HCT116 (cell line): Measurements from ENCODE around the gene RNU6-7.

ENCODE experiments used
- ATF3 ChIP-seq: IDR thresholded peaks from 2 replicates; pipeline ENCODE4 v1.6.1; 2012
- CTCF ChIP-seq, 3 experiments: fragments of 200-600 bp in 1 of 3; sonication (generic) in 1 of 3; IDR thresholded peaks in 2 of 3; conservative IDR thresholded peaks in 1 of 3; 2 replicates each; pipeline ENCODE4 v1.5.1; 2012 to 2017; ENCODE audit warnings: low read depth in 2 of 3, low read length in 2 of 3, antibody characterized with exemption in 1 of 3, borderline replicate concordance in 1 of 3, control low read depth in 1 of 3, mild to moderate bottlenecking in 1 of 3, mixed read lengths in 1 of 3, mixed run types in 1 of 3, moderate library complexity in 1 of 3; ENCODE audit not compliant: insufficient read depth in 1 of 3
- EZH2 ChIP-seq: fragments of 200-600 bp; sonication (generic); IDR thresholded peaks from 2 replicates; pipeline ENCODE4 v1.6.1; 2017; ENCODE audit warnings: antibody characterized with exemption, mixed run types
- MAX ChIP-seq: IDR thresholded peaks from 2 replicates; pipeline ENCODE4 v1.6.1; 2012
- POLR2AphosphoS5 ChIP-seq: IDR thresholded peaks from 2 replicates; pipeline ENCODE4 v1.6.1; 2011; ENCODE audit warnings: mild to moderate bottlenecking, low read depth, low read length, moderate library complexity
- REST ChIP-seq: IDR thresholded peaks from 2 replicates; pipeline ENCODE4 v1.6.1; 2012; ENCODE audit warnings: low read depth
- SP1 ChIP-seq: IDR thresholded peaks from 2 replicates; pipeline ENCODE4 v1.6.1; 2012; ENCODE audit warnings: low read depth
- YY1 ChIP-seq: IDR thresholded peaks from 2 replicates; pipeline ENCODE4 v1.6.1; 2011; ENCODE audit warnings: low read length, low read depth, moderate library complexity, mild to moderate bottlenecking; ENCODE audit not compliant: insufficient replicate concordance; ENCODE audit errors: extremely low read depth
- ZBTB33 ChIP-seq: IDR thresholded peaks from 2 replicates; pipeline ENCODE4 v1.6.1; 2011; ENCODE audit warnings: mild to moderate bottlenecking, low read length, moderate library complexity; ENCODE audit not compliant: insufficient replicate concordance; ENCODE audit errors: extremely low read depth

- no peak for TF ChIP-seq CTCF (IDR thresholded peaks at IDR 0.05 in 2 of 3, conservative IDR thresholded peaks at IDR 0.05 in 1 of 3; ENCODE audit: borderline replicate concordance in 1 of 3, insufficient read depth in 1 of 3, low read depth in 2 of 3, low read length in 2 of 3)
- TF ChIP-seq REST: no peak
- TF ChIP-seq YY1: no peak
- TF ChIP-seq EZH2: no peak
- no peak for TF ChIP-seq SP1
- no peak for TF ChIP-seq POLR2AphosphoS5
- no peak for TF ChIP-seq ATF3
- TF ChIP-seq MAX: no peak
- TF ChIP-seq ZBTB33: no peak
These were observed 30.6 kb downstream of the RNU6-7 start for GRCh38 chr14:32232481-32232880.
